ENCODE measurements around the gene CIRBP.

- TF ChIP-seq CTCF (IDR thresholded peaks at IDR 0.05; ENCODE audit: poor library complexity), result no peak
- TF ChIP-seq EZH2 (IDR thresholded peaks at IDR 0.05; ENCODE audit: borderline replicate concordance), result no peak
- no peak for TF ChIP-seq EZH2phosphoT487 (IDR thresholded peaks at IDR 0.05; ENCODE audit: low read depth, severe bottlenecking, unreplicated experiment)
These were observed 8.9 kb downstream of the CIRBP start for GRCh38 chr19:1278074-1278473.
